Head of caudate nucleus (tissue), 42 donors: ENCODE data around the gene NID2.

Experiments
- DNase-seq, 42 donors: peaks; one replicate each; pipeline versions ENCODE4 v3.0.0 to v3.0.0-alpha.2; 2020 to 2021; ENCODE audit warnings: mixed read lengths in 7 of 42
- intact Hi-C: fragments of 100-400 bp; cut with DNase I; formaldehyde crosslinking; loops from one replicate; pipeline ENCODE4 v1.15.0; 2022

Gene NID2

GRCh38 chr14:52012635-52013034 is 56.2 kb downstream of the NID2 start:
- DNase-seq, result no peak
- intact Hi-C loops, result no loop called here

DNA sequence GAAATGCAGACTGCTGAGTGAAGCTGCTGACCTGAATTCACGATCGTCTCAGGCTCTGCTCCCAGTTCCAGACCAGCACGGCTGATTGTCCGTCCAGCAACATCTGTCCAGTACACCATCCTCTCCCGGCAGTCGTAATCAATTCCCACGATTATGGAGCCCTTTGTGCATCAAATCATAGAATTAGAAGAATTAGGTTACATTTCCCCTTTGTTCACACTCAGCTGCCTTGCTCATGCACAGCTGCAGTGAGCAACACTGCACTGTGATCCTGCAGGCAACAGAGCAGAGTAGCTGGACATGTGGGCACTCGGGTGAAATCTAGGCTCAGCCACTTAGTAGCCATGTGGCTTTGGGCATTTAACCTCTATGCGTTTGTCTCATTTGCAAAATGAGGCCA is 57.3 kb downstream of the NID2 start:
- peak in 23 of 42 donors; percentile 12 to 65 (median 40) for DNase-seq
- intact Hi-C loops, result no loop called here

DNA sequence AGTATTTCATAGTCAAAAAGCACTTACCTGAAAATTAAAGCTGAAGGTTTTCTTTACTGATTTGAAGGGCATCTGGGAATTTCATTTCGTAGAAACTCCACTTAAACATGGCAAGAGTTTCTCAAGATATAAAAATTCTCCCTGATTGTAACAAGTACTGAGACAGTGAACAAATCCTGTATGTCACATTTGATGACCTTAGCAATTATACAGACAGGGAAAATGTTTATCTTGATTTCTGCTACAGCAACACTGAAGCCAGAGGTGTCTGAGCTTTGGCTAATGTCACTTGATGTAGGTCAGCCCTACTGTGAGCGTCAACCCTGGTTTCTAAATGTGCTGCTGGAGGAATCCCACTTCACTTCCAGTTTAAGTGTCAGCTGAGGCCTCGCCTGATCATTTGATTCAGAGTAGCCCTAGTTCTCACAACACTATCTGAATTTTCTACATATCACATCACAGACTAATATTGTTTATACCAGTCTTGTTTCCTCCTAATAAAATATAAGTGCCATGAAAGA is 58.6 kb downstream of the NID2 start:
- intact Hi-C loops, result no loop called here

GRCh38 chr14:52008136-52008535 is 60.7 kb downstream of the NID2 start:
- intact Hi-C loops, result no loop called here
- no peak for DNase-seq

More for the DNA sequence above, 58.6 kb downstream of the NID2 start:
- DNase-seq, result no peak

DNA sequence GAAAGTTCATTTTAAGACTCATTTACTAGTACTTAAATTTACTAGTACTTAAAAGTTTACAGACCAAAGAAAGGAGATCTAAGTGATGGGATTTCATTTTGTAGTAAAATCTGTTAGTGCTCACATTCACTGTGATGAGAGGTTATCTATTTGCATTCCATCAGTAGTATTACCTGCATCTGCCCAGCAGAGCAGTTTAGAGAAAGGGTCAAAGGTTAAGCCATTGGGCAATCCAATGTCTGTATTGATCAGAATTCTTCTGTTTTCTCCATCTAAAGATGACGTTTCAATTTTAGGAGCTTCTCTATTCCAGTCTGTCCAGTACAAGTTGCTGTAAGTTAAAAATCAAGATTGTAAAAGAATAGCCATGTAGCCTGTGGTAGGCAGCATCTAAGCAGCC is 61.2 kb downstream of the NID2 start:
- intact Hi-C loops, result no loop called here
- no peak for DNase-seq

GRCh38 chr14:52007211-52007610 is 61.6 kb downstream of the NID2 start:
- no peak for DNase-seq
- intact Hi-C loops, result no loop called here

- no peak for DNase-seq
- intact Hi-C loops, result no loop called here
Measured at GRCh38 chr14:52006361-52006760, 62.5 kb downstream of the NID2 start.

- no peak for DNase-seq
- intact Hi-C loops, result no loop called here
Measured at GRCh38 chr14:52005625-52006024, 63.2 kb downstream of the NID2 start.

- intact Hi-C loops, result no loop called here
- no peak for DNase-seq
Measured at GRCh38 chr14:52003324-52003723, 65.5 kb downstream of the NID2 start.

DNA sequence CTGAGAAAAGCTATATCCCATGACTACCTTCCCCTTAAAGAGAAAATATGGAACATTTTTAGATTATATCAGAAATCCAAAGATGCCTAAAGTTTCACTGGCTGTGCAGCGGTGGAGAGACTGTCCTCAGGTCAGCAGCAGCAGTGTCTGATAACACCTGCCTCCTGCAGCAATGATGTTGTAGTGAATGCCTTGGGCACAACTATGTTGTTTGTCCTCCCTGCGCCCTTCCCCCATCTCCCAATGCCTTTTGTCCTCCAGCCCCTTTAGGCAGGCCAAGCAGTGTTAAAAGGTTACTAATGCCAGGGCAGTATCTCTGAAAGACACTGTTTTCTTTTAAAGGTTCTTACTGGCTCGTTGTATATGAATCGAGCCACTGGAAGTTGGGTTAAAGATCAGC is 66.3 kb downstream of the NID2 start:
- no peak for DNase-seq
- intact Hi-C loops, result no loop called here

DNA sequence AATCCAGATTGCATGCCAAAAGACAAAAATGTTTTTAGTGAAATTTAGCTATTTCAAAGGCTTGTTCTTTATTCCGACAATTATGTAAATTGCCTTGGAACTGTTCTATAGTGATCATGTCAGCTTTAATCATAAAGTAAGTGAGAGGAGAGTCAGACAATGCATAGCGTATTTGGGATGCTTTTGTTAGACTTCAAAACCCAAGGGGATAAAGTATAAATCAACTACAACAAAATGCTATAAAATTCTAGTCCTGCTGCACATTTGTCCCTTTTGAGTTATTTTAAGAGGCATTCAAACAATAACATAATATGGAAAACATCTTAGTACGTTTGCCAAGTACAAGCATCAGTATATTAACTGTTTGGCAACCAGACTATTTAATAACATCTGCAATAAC is 68.2 kb downstream of the NID2 start:
- DNase-seq, result no peak
- intact Hi-C loops, result no loop called here

DNA sequence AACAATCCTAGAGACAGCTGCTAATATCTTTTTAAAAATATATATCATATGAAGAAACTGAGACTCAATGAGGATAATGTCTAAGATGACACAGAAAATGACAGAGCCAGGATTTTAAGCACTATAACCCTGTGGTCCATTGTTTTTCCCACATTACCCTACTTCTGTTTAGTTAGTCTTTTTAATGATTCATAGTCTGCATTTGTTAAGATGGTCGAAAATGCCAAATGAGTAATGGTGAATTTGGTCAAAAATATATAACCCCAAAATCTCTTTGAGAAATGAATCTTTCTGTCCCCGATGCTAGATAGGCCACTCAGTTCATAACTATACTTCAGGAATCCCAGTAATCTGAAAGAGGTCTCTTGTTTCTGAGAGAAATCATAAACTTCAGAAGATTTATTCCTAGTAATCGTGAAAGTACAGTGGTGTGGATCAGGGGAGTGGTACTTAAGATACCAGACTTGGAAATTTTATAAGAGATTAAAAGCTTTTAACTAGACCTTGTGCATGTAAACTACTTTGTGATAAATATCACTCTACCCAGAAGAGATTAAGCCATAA is 68.8 kb downstream of the NID2 start:
- no peak for DNase-seq
- intact Hi-C loops, result no loop called here

GRCh38 chr14:51999084-51999483 is 69.8 kb downstream of the NID2 start:
- DNase-seq, result no peak
- intact Hi-C loops, result loop anchor here (10.0 kb wide), 1 partner anchor 126 kb away; no protein-coding TSS in a partner anchor

DNA sequence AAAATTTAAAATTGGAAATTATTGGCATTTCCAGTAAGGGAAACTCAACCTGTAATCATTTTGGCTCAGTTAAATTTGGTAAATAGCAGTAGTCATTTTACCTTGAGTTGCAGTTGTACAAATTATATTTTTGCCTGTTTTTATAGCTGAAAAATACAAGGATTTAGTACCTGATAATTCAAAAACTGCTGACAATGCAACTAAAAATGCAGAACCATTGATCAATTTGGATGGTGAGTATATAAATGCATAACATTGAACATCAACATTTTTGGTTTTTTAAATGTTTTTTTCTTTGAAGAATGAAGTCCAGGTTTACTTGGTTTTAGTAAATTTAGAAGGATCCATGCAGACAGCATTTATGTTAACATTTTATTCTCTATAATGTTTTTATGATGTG is 70.5 kb downstream of the NID2 start:
- intact Hi-C loops, result loop anchor here (10.0 kb wide), 1 partner anchor 126 kb away; no protein-coding TSS in a partner anchor
- no peak for DNase-seq

GRCh38 chr14:51996148-51996746 is 72.6 kb downstream of the NID2 start:
- intact Hi-C loops, result loop anchor here (10.0 kb wide), 1 partner anchor 129 kb away; no protein-coding TSS in a partner anchor
- DNase-seq, result peak in 1 of 42 donors; percentile 48

DNA sequence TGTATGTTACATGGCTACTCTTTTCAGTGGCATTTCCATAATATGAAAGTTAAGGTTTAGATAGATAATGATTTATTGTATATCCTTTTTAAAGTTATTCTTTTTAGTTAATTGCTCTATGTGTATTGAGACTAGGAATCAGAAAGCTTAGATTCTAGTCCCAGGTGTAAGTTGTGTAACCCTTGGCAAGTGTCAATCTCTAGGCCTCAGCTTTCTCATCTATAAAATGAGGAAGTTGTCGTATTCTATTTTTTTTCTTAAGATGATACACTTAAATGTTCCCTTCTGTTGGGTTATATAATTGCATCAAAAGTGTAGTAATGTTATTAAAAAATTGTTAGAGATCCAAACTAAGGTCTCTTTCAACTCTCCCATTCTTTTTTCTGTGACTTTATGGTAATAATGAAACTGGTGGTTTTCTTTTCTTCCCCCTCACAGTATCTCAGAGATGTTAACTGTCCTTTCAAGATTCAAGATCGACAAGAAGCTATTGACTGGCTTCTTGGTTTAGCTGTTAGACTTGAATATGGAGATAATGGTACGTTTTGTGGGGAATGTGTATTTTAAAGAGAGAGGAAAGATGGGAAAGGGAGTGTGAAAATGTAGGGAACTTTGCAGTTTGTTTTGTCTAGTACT is 75.5 kb downstream of the NID2 start:
- intact Hi-C loops, result loop anchor here (10.0 kb wide), 1 partner anchor 131 kb away; no protein-coding TSS in a partner anchor
- DNase-seq, result no peak

DNA sequence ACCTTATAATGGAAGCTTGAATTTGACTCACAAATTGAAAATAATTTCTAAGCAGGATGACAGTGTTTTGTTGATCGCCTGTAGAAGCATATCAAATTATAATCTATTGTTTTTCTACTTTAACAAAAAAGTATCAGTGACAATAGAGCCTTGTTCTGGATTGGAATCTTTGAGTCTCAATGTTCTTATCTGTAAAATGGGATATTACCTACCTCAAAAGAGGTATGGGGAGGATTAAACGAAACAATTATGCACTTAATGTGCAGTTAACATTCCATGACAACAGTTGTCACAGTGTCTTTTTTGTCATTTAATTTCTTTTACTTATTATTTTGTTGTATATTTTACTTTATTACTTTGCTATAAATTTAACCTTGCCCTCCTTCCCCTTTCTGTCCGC is 78.4 kb downstream of the NID2 start:
- no peak for DNase-seq
- intact Hi-C loops, result loop anchor here (10.0 kb wide), 1 partner anchor 134 kb away; no protein-coding TSS in a partner anchor

GRCh38 chr14:51989293-51990234 is 79.3 kb downstream of the NID2 start, which contains the start of gene RTRAF:
RTRAF (plus strand) TSS chr14:51989546; CDS start chr14:51989640, 94 bp downstream.
- DNase-seq, result peak; percentile 90 to 98 (median 97)
- intact Hi-C loops, result loop anchor here (10.0 kb wide), 1 partner anchor 135 kb away; no protein-coding TSS in a partner anchor

DNA sequence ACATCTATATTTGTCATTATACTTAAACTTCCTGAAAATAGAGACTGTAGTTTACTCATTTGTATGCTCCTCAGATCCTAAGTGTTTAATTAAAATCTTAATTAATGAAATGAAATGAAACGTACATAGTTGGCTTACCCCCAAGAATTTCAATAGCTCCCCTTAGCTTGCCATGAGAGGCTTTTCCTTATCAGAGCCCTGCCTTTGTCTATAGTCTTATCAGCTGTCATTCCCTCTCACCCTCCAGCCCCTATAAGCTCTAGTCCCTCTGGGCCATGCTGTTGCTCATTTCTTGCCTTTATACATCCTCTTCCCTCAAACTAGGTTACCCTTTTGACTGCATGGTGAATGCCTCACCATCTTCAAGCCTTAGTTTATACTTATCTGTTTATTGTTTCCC is 80.6 kb downstream of the NID2 start:
- no peak for DNase-seq
- intact Hi-C loops, result no loop called here
